Fibroblast of lung (primary cell): ENCODE measurements around the gene CCDC194. TPM values are rescaled to one million over a fixed set of nuclear protein-coding genes. Genes with fewer than 3 reads are reported as not detected.

Experiments
- DNase-seq, 2 donors: peaks; one replicate each; pipeline versions ENCODE4 v3.0.0 to v3.0.0-alpha.2; 2010; ENCODE audit warnings: low read depth in 2 of 2
- H2AFZ ChIP-seq: 2 replicates; pipeline ENCODE4 v1.5.1; 2012; ENCODE audit warnings: low read length, control low read depth, inconsistent platforms
- H3K27ac ChIP-seq: 2 replicates; pipeline ENCODE4 v1.5.1; 2011; ENCODE audit warnings: low read length, control low read depth; ENCODE audit not compliant: insufficient read depth
- H3K27me3 ChIP-seq: 2 replicates; pipeline ENCODE4 v1.5.1; 2011; ENCODE audit warnings: mild to moderate bottlenecking, low read length; ENCODE audit not compliant: control insufficient read depth, insufficient read depth
- H3K36me3 ChIP-seq: 2 replicates; pipeline ENCODE4 v1.5.1; 2011; ENCODE audit warnings: low read length; ENCODE audit not compliant: control insufficient read depth, insufficient read depth
- H3K4me1 ChIP-seq: 2 replicates; pipeline ENCODE4 v1.5.1; 2011; ENCODE audit warnings: low read length; ENCODE audit not compliant: control insufficient read depth, insufficient read depth; ENCODE audit errors: extremely low read depth
- H3K4me2 ChIP-seq: 2 replicates; pipeline ENCODE4 v1.5.1; 2011; ENCODE audit warnings: low read length, control low read depth; ENCODE audit not compliant: insufficient read depth; ENCODE audit errors: extremely low read depth
- H3K4me3 ChIP-seq, 4 experiments: fragments of 200-600 bp in 1 of 4; sonication (generic) in 1 of 4; replicated peaks in 1 of 4; 2 replicates each; pipeline ENCODE4 v1.5.1; 2011 to 2016; ENCODE audit warnings: low read length in 4 of 4, low read depth in 3 of 4, mild to moderate bottlenecking in 3 of 4, control low read depth in 2 of 4, inconsistent platforms in 1 of 4, mixed read lengths in 1 of 4; ENCODE audit not compliant: insufficient read depth in 1 of 4; ENCODE audit errors: control extremely low read depth in 1 of 4
- H3K79me2 ChIP-seq: 2 replicates; pipeline ENCODE4 v1.5.1; 2012; ENCODE audit warnings: mild to moderate bottlenecking, low read length, inconsistent platforms; ENCODE audit not compliant: control insufficient read depth, insufficient read depth
- H3K9ac ChIP-seq: 2 replicates; pipeline ENCODE4 v1.5.1; 2011; ENCODE audit warnings: mild to moderate bottlenecking, low read length, control low read depth; ENCODE audit not compliant: insufficient read depth
- H3K9me3 ChIP-seq: 2 replicates; pipeline ENCODE4 v1.5.1; 2012; ENCODE audit warnings: low read depth, low read length; ENCODE audit not compliant: control insufficient read depth, insufficient read depth
- H4K20me1 ChIP-seq: 2 replicates; pipeline ENCODE4 v1.5.1; 2011; ENCODE audit warnings: low read length; ENCODE audit not compliant: control insufficient read depth, insufficient read depth; ENCODE audit errors: extremely low read depth
- EZH2 ChIP-seq: IDR thresholded peaks from 2 replicates; pipeline ENCODE4 v1.5.1; 2012; ENCODE audit warnings: low read length, control low read depth, mild to moderate bottlenecking; ENCODE audit errors: missing control alignments
- polyA plus RNA-seq, 2 donors: library from polyadenylated mRNA; depleted of rRNA in 1 of 2; stranded (reverse) in 1 of 2; unstranded in 1 of 2; fragments of >200 nt; gene quantifications; 2 replicates each; pipeline ENCODE4 v1.2.1, GENCODE V29; 2011 to 2012; ENCODE audit warnings: missing spikeins in 1 of 2
- total RNA-seq: library from RNA; depleted of rRNA; stranded (reverse); fragments of >200 nt; gene quantifications from 2 replicates; pipeline ENCODE4 v1.2.1, GENCODE V29; 2014
- TF ChIP-seq, protein P1 (sequence below), 2 donors: IDR thresholded peaks in 1 of 2; conservative IDR thresholded peaks in 1 of 2; 1 replicate in 1 of 2; 2 replicates in 1 of 2; pipeline ENCODE4 v1.5.1; 2011 to 2012; ENCODE audit warnings: low read length in 2 of 2, control low read depth in 1 of 2, inconsistent platforms in 1 of 2, low read depth in 1 of 2, mild to moderate bottlenecking in 1 of 2

The CCDC194 gene
- total and polyA plus RNA-seq, 2 donors (not counting 1 experiment from before 2014, with no cell fraction given): not detected

- H3K27me3 ChIP-seq: peaks cover 3% of the 10 kb centered on the region
- H4K20me1 ChIP-seq: no peaks in the 10 kb centered on the region
- H2AFZ ChIP-seq: no peak overlapping the region
- TF ChIP-seq, protein P1, sequence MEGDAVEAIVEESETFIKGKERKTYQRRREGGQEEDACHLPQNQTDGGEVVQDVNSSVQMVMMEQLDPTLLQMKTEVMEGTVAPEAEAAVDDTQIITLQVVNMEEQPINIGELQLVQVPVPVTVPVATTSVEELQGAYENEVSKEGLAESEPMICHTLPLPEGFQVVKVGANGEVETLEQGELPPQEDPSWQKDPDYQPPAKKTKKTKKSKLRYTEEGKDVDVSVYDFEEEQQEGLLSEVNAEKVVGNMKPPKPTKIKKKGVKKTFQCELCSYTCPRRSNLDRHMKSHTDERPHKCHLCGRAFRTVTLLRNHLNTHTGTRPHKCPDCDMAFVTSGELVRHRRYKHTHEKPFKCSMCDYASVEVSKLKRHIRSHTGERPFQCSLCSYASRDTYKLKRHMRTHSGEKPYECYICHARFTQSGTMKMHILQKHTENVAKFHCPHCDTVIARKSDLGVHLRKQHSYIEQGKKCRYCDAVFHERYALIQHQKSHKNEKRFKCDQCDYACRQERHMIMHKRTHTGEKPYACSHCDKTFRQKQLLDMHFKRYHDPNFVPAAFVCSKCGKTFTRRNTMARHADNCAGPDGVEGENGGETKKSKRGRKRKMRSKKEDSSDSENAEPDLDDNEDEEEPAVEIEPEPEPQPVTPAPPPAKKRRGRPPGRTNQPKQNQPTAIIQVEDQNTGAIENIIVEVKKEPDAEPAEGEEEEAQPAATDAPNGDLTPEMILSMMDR (conservative IDR thresholded peaks at IDR 0.05 in 1 of 2, IDR thresholded peaks at IDR 0.05 in 1 of 2; ENCODE audit: low read depth in 1 of 2, low read length in 2 of 2): no peak
- no peak for TF ChIP-seq EZH2
- DNase-seq: no peak
- no peak overlapping the region for H3K9ac ChIP-seq
- H3K9me3 ChIP-seq: no peaks in the 10 kb centered on the region
- no peak overlapping the region for H3K4me2 ChIP-seq
- no peaks in the 10 kb centered on the region for H3K36me3 ChIP-seq
- H3K4me3 ChIP-seq: no peak overlapping the region
- H3K4me1 ChIP-seq: no peaks in the 10 kb centered on the region
- no peak overlapping the region for H3K27ac ChIP-seq
- H3K79me2 ChIP-seq: no peaks in the 10 kb centered on the region
Measured at GRCh38 chr19:17351815-17352435, 42.1 kb downstream of the CCDC194 start.

DNA sequence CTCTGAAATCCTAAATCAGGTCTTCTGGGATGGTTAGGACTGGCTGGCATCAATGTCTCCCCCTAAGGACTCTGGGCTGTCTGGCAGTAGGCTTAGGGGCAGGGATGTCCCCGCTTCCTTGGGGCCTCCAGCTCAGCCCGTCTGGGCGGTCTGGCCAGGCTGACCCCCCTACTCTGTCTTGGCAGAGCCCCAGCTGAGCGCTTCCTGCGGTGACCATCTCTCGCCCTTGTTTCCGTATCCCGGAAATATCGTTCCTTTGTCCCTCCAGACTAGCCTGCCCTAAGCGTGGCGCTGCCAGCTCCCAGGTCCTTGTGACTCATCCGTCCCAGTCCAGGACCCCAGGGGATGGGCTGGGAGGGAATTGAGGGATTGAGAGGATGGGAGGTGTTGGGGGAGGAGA, 45.3 kb downstream of the CCDC194 start:
- Histone ChIP-seq H3K4me1 (no peaks in the 10 kb centered on the region), H4K20me1 (no peaks in the 10 kb centered on the region), H3K27ac (no peak overlapping the region), H3K4me2 (peak overlapping the region; percentile 17), H3K36me3 (no peaks in the 10 kb centered on the region), H3K9me3 (no peaks in the 10 kb centered on the region), H3K4me3 (peak overlapping the region in 1 of 4 experiments; percentile 27), H3K27me3 (peaks cover 3% of the 10 kb centered on the region), H2AFZ (peak overlapping the region; percentile 32), H3K9ac (no peak overlapping the region), H3K79me2 (no peaks in the 10 kb centered on the region)
- TF ChIP-seq EZH2: no peak
- TF ChIP-seq, protein P1 (conservative IDR thresholded peaks at IDR 0.05 in 1 of 2, IDR thresholded peaks at IDR 0.05 in 1 of 2; ENCODE audit: low read depth in 1 of 2, low read length in 2 of 2): no peak
- DNase-seq: peak; percentile 45 to 67

DNA sequence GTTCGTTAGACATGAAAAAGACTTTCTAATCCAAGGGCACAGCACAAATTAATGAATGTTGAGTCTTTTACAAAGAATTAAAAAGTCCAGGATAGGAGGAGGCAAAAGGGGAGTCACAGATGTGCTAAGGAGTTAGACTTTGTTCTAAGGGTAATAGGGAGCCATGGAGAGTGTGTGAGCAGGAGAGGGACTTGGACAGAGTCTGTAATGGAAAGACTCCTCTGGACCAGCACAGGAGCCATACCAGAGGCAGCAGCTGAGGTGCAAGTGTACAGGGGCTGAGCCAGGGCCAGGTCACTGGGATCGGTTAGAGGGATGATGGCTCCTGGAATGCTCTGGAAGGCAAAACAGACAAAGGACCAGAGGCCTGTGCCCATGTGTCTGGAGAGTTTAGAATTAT, 46.1 kb downstream of the CCDC194 start:
- H3K27me3 ChIP-seq: peaks cover 3% of the 10 kb centered on the region
- no peaks in the 10 kb centered on the region for H3K4me1 ChIP-seq
- H3K4me2 ChIP-seq: no peak overlapping the region
- no peaks in the 10 kb centered on the region for H3K79me2 ChIP-seq
- H3K9ac ChIP-seq: no peak overlapping the region
- no peak overlapping the region for H3K27ac ChIP-seq
- DNase-seq: no peak
- no peak overlapping the region for H3K4me3 ChIP-seq
- H3K9me3 ChIP-seq: no peaks in the 10 kb centered on the region
- H3K36me3 ChIP-seq: no peaks in the 10 kb centered on the region
- H4K20me1 ChIP-seq: no peaks in the 10 kb centered on the region
- TF ChIP-seq, protein P1 (conservative IDR thresholded peaks at IDR 0.05 in 1 of 2, IDR thresholded peaks at IDR 0.05 in 1 of 2; ENCODE audit: low read depth in 1 of 2, low read length in 2 of 2): no peak
- TF ChIP-seq EZH2: no peak
- H2AFZ ChIP-seq: no peak overlapping the region
